Right forelimb (tissue), 1 donor: ENCODE data around the gene HAUS7.

ENCODE experiments used
- DNase-seq: peaks from one replicate; pipeline ENCODE4 v3.0.0-alpha.2; 2018

The HAUS7 gene

GRCh38 chrX:153498453-153498852 lies 28.1 kb upstream of the HAUS7 start:
- no peak for DNase-seq

- no peak for DNase-seq
Measured at GRCh38 chrX:153496590-153496959, 26.2 kb upstream of the HAUS7 start.

GRCh38 chrX:153495903-153496589 lies 25.7 kb upstream of the HAUS7 start:
- DNase-seq = no peak

GRCh38 chrX:153495362-153495751 lies 25.0 kb upstream of the HAUS7 start:
- DNase-seq = no peak

GRCh38 chrX:153494541-153495361 lies 24.4 kb upstream of the HAUS7 start, which contains the start of gene BGN:
TSS of gene BGN (plus strand) at chrX:153494980. CDS start at chrX:153504632, 9,652 bp downstream.
- peak; percentile 75 for DNase-seq

GRCh38 chrX:153494061-153494460 lies 23.7 kb upstream of the HAUS7 start:
- DNase-seq = no peak

- DNase-seq = no peak
Measured at GRCh38 chrX:153493085-153493484, 22.7 kb upstream of the HAUS7 start.

GRCh38 chrX:153492543-153492942 lies 22.2 kb upstream of the HAUS7 start:
- DNase-seq = no peak

- DNase-seq = no peak
Measured at GRCh38 chrX:153491918-153492317, 21.5 kb upstream of the HAUS7 start.

- DNase-seq = no peak
Measured at GRCh38 chrX:153491351-153491914, 21.1 kb upstream of the HAUS7 start.

- DNase-seq = no peak
Measured at GRCh38 chrX:153490217-153490930, 20.0 kb upstream of the HAUS7 start.

GRCh38 chrX:153488231-153488914 lies 18.0 kb upstream of the HAUS7 start:
- no peak for DNase-seq

GRCh38 chrX:153487590-153488071 lies 17.3 kb upstream of the HAUS7 start:
- no peak for DNase-seq

GRCh38 chrX:153486171-153486570 lies 15.8 kb upstream of the HAUS7 start:
- no peak for DNase-seq

GRCh38 chrX:153485396-153486080 lies 15.2 kb upstream of the HAUS7 start:
- DNase-seq = no peak

- no peak for DNase-seq
Measured at GRCh38 chrX:153482376-153483015, 12.1 kb upstream of the HAUS7 start.

GRCh38 chrX:153481043-153481442 lies 10.7 kb upstream of the HAUS7 start:
- DNase-seq = no peak

- DNase-seq = no peak
Measured at GRCh38 chrX:153478746-153479145, 8.4 kb upstream of the HAUS7 start.

GRCh38 chrX:153477901-153478300 lies 7.5 kb upstream of the HAUS7 start:
- no peak for DNase-seq

GRCh38 chrX:153477364-153477857 lies 7.0 kb upstream of the HAUS7 start:
- no peak for DNase-seq
